Measurements from ENCODE around the gene DMD. TPM values are rescaled to one million over a fixed set of nuclear protein-coding genes. Genes with fewer than 3 reads are reported as not detected.

DMD gene
- total RNA-seq, 1 donor from 2014 or later: 131 TPM

DNA sequence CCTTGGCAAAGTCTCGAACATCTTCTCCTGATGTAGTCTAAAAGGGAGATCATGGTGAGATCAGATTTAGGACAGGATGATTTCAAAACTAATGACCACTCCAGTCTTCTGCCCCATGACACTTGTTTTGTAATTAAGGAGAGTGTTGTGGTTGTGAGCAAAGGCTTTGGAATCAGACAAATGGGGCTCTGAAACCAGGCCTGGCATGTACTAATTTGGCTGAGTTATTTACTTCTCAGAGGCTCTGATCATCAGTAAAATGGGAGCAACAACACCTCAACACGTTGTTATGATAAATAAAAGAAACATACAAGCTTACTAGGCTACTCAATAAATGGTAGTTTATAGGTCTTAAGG, 2032.6 kb downstream of the DMD start:
- intact Hi-C loops (cut with micrococcal nuclease): no loop called here
- ATAC-seq: no peak

DNA sequence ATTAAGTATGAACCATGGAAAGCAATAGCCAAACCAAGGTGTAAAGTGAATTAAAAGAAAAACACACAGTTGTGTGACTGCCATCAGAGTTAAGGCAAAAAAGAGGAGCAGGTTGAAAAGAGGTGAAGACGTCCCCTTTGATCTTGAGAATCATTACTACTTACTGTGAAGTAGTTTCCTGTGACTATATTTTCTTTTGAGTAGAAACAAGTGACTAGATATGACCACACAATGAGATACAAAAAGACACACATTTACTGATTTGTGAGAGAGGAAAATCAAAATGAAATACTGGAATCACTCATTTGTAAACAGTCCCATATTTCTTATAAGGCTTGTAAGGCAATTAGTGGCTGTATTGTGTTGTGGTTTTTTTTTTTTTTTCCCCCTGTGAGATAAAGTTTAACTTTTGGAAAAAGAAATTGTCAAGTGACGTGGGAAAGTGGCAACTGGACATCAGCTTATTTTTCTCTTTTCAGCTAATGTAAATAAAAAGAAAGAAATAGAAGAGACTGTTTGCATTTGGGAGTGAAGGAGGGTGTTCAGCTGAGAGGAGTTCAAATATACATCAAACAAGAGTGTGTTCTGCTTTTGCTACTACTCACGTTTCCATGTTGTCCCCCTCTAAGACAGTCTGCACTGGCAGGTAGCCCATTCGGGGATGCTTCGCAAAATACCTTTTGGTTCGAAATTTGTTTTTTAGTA, 2033.1 kb downstream of the DMD start:
- DNase-seq (no peak), ATAC-seq (no peak)
- intact Hi-C loops (cut with micrococcal nuclease): no loop called here

More for the DNA sequence above, 2032.6 kb downstream of the DMD start:
- DNase-seq: no peak

DNA sequence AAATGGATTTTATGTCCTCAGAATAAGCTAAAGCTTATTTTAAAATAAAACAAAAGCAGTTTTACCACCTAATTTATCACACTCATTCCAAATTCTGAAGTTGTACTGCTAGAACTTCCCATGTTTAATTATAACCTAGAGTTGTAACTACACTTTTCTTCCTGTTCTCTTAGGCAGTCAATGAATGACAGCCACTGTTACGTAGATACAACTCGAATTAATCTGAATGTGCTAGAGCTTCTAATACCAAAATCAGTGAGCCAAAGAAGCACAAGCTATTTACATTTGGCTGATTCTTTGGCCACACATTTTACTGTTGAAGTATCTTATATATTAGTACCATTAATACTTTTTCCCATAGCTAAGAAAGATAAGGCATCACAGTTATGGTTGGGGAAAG, 2040.6 kb downstream of the DMD start:
- ATAC-seq (no peak), DNase-seq (no peak)
- intact Hi-C loops (cut with micrococcal nuclease): no loop called here

DNA sequence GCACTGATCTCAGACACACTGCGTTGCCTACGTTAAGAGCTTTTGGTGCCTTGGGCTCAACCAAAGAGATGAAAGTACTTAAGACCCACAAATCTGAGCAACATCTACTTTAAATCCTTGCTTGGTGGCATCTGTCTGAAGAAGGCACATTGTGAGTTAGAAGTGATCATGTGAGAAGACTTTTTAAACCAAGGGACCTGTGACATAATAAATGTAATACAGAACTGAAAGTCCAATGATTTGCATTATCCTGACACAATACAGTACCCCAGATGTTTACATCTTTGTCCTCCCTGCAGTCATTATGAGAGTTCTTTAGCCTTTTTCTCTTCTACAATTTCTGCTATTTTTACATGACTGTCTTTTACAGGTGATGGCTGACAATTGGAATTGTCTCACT, 2042.8 kb downstream of the DMD start:
- DNase-seq (no peak), ATAC-seq (no peak)
- intact Hi-C loops (cut with micrococcal nuclease): no loop called here

DNA sequence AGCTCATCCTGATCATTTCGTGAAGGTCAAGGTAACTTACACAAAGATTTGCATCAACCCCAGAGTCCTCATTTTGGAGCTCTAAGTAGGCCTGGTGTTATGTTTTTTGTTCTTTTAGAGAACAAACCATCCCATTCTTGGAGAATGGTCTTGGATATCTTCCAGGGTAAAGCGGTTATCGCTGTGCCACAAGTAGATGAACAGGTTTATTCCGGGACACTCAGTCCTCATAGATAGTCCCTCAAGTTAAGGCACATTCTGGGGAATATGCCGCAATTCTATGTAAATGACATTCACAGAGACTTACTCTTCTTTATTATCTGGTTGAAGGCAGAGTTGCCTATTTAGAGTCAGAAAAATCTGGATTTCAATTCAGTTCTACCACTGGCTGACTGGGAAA, 2044.5 kb downstream of the DMD start:
- intact Hi-C loops (cut with micrococcal nuclease): no loop called here
- ATAC-seq: no peak
- DNase-seq: no peak

DNA sequence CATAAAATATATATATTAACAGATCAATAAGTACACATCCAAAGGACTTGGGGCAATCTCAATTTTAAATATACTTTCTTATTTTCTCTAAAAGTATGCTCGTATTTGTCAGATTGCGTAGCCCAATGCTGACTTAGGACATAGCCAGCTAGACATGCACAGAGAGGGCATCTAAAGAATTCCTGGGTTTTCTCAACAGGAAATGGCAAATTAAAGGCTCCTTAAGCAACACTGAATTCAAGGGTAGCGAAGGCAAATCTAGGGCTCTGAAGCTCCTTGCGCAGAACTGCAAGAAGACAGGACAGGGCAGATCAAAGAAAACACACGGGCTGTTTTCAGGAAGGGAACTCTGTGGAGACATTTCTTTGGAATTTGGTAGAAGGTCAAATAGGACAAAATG, 2044.9 kb downstream of the DMD start:
- no peak for DNase-seq
- intact Hi-C loops (cut with micrococcal nuclease): no loop called here
- ATAC-seq: no peak

DNA sequence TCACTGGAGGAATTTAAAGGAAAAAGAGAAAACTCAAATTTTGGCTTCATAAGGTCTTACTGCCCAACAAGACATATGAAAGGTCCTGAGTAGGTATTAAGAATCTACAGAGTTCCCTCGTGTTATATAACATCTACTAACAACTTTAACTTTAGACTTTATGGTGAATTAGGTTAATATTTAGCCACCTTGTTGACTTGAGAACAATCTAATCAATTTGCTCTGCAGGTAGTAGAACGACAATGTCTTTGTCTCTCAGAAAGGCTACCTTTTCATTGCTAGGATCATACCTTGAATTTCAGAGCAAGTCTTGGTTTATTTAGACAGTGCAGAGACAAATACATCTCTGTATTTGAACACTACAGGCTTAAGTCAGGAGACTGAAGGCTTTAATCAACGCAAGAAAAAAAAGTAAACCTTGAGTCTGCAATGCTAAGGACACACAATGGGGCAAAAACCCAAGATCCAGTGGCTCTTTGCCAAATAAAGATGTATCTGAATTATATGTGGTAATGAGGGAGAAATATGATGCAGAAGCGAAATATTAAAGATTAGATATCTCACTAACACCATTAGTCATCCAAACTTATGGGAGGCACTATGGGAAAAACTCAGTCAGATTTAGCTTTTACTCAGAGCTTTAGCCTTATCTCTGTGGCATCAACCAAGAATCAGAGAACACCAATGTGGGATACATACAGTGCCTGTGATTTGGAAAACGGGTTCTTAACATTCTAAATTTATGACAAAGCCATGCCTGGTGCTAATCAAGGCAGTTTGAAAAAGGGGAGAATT, 2045.9 kb downstream of the DMD start:
- no peak for ATAC-seq
- intact Hi-C loops (cut with micrococcal nuclease): no loop called here

DNA sequence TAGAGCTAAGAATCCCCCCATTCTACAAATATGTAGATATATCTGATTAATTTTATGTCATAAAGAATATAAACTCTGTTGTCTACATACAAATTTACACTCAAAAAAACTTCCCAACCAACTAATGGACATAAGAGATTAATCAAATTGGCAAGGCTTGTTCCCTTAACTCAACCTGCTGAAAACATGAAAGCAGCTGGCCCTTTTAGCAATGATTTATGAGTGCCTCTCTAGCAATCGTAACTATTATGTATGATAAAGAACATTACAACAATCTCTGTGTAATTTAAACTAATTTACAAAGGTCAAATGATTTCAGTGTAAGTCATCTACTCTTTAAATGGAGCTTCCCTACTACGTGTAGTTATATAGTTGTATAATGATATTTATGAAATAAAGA, 2056.4 kb downstream of the DMD start:
- ATAC-seq: no peak
- no peak for DNase-seq
- intact Hi-C loops (cut with micrococcal nuclease): no loop called here

More for the DNA sequence above, 2045.9 kb downstream of the DMD start:
- DNase-seq: no peak

DNA sequence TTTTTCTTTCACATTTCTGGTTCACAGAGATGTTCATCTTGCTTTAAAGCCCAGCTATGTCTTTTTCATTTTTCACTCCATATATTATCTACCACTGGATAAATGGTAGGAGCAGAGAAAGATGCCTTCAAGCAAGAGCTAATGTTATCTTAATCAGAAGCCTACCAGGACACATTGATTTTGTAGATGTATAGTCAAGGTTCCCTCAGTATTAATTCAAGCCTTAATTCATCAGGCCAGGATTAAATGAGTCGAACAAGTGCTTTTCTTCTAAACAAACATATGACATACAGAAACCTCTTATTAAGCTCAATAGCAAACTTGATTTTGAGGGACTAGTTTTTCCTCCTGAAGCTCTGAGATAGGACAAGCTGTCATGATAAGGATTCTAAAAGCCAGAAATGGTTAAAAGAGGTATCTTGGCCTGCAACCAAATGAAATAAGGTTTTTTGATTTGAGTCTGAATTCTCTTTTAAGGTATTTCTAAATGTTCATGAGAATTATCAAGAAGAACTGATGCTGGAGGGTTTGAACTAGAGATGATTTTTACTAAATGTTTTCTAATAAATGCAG, 2057.8 kb downstream of the DMD start:
- DNase-seq (no peak), ATAC-seq (no peak)
- intact Hi-C loops (cut with micrococcal nuclease): no loop called here

DNA sequence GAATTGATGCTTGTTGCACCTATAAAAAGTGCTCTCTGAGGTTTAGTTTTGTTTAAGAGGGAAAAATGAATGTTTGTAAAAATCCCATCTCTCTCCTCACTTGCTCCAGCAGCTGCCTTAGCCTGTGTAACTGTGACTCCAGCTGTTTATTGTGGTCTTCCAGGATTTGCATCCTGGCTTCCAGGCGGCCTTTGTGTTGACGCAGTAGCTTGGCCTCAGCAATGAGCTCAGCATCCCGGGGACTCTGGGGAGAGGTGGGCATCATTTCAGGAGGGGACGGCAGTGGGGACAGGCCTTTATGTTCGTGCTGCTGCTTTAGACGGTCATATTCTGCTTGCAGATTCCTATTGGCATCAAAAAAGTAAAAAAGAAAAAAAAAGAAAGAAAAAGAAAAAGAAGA, 2064.2 kb downstream of the DMD start:
- intact Hi-C loops (cut with micrococcal nuclease): no loop called here
- DNase-seq (peak; percentile 25), ATAC-seq (peak; percentile 38)

DNA sequence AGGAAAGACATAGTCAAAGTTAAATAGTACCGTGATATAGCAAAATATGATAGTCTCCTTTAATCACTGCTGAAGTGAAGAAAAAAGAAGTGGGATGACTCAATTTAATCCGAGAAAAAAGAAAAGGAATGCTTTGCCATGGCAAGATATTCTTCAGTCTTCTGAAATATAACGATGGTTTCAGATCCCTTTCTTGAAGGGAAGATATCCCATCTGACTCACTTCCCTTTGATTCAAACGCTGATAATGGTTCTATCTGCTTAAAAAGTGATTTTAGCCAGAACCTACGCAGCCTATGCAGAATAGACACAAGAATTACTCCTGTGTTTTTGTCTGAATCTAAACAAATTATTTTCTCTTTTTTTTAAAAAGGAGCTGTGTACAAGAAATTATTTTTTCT, 2071.4 kb downstream of the DMD start:
- DNase-seq (no peak), ATAC-seq (no peak)
- intact Hi-C loops (cut with micrococcal nuclease): no loop called here

DNA sequence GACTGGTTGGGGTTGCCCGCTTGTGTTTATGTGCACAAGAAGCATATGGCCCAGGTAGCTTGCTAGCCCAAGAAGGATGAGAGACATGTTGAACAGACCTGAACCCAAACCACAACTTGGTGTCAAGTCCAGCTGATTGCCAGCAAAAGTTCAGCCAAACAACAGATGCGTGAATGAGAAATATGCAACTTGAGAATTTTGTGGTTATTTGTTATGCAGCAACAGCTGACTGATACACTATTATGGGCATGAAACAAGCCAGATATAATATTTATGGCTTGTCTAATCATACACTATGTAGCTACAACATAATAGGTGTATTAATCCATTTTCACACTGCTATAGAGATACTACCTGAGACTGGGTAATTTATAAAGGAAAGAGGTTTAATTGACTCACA, 2073.2 kb downstream of the DMD start:
- DNase-seq: no peak
- ATAC-seq: no peak
- intact Hi-C loops (cut with micrococcal nuclease): no loop called here

DNA sequence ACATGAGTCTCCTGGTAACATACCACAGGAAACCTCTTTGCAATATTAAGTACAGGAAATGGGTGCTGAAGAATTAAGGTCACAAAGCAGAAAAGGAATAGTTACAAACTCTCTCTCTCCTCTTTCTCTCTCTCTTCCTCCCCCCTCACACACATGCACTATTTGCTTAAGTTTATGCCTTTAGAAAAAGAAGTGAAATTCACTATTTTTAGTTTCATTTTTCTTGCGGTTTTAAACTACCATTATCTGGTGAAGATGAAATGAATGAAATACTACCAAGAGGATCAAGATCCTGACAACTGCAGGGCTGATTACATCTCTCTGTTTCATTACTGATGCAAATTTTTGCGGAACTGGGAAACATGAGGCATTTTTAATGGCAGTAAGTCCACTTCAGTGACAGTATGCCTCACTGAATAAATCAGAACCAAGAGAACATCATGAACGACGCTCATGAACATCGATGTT, 2075.2 kb downstream of the DMD start:
- DNase-seq: no peak
- ATAC-seq: no peak
- intact Hi-C loops (cut with micrococcal nuclease): no loop called here

DNA sequence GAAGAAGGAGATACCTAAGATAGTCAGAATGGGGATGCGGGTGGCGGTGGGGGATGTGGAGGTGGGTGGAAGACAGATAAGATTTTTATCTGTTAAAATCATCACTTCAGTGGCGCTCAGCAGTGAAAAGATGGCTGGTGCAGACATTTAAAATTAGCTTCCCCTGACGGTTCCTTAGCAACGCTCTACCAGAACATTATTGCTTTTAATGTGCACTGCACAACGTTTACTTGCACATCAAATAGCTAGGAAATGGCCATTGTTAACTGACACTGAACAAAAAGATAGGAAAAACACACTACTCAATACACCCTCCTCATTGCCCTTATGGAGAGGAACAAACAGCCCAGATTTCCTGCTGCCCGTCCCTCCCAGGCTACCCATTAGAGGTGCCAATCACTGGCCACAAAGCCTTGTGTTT, 2078.5 kb downstream of the DMD start:
- intact Hi-C loops (cut with micrococcal nuclease): no loop called here
- no peak for ATAC-seq
- DNase-seq: no peak

DNA sequence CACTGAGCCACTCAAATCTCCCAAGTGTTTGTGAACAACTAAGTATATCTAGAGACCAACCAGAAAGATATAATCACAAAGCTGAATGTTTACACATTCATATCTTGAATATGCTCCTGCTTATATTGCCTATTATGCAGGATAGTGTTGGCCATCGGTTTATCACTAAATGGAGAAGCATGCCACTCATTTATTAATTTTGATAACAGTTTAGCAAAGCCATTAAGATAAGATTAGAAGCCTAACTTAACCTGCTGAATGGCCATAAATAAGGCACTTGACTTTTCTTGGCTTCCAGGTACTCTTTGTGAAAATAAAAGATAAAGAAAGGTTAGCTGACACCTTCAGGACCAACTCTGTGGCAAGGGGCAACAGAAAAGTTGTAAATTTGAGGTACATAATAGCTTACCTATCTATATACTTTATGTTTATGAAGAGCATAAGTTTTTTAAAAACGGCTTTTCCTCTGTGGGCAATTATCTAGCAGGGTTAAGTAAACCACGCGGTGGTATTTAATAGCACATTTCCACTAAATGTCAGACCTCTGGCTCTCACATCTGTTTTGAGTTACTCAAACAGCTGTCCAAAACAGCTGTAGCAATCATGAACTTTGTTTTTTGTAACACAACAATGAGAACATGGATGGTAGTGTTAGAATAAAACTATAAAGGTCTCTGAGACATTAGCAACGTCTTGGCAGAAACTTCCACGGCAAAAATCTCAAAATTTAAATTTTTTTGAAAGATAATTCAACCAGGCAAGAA, 2080.7 kb downstream of the DMD start:
- DNase-seq (no peak), ATAC-seq (peak; percentile 51)
- intact Hi-C loops (cut with micrococcal nuclease): no loop called here

DNA sequence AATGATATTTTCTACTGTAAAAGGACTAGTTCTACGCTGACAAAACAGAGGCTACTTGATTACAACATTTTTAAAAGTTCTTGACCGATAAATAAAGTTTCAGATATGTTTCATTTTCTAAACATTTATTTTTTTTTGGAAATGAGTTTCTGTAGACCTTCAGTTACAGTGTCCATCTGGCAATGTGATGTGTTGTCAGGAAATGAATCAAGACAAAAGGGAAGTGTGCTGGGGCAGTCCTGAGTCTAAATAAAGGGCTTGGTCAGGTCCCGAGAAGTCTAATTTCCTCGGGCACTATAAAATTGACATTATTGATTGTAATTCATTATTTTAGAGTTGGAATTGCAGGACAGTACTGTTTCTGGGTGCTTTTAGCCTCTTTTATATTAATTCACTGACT, 2082.5 kb downstream of the DMD start:
- intact Hi-C loops (cut with micrococcal nuclease): no loop called here
- no peak for ATAC-seq
- no peak for DNase-seq

DNA sequence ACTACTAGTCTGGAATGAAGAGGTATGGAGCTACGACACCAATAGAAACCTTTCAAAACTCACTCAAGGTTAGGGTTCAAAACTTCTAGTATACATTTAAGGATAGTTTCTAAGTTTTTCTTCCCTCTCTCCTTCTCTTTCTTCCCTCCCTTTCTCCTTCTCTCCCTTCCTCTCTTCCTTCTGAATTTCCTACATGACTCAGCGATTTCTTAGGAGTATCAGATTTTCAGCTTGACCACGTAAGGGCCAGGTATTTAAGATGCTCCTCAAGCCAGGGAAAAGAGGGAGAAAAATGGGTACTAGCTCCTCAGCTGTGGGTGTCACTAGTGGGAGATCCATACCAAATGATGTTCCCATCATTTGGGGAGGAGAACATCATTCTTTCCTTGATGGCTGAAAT, 2083.6 kb downstream of the DMD start:
- DNase-seq: no peak
- intact Hi-C loops (cut with micrococcal nuclease): no loop called here
- no peak for ATAC-seq

DNA sequence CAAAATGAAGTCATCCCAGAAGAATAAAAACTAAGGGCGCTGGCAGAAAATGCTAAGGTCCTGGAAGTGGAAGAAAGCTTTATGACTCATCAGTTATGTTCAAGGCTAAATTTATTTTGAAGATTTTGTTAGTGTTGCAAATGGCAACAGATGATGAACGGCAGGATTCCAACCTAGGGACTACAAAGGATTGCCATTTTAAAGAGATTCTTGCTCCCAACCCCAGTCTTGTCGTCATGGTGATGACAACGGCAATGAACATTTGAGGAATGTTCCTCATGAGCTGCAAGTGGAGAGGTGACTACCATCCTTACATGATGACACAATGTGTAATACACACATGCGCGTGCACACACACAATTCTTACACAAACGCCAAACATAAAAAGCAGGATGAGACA, 2085.1 kb downstream of the DMD start:
- intact Hi-C loops (cut with micrococcal nuclease): no loop called here
- ATAC-seq (no peak), DNase-seq (no peak)

DNA sequence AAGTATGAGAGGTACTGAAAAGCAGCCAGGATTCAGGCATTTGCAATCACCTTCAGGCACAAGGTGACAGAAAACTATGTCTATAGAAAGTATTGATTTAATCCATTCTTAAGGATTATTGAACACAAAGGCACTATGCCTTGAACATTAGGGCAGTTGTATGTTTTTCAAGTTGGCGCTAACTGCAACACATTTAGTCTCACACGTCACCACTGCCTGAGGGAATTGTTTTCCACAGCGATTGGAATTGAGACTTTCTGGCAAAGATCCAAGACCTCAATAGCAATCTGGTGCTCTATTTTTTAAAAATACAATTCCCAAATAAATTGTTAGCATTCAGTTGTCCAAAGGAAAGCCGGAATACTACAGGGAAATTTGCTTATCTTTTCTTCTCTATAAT, 2086.8 kb downstream of the DMD start:
- intact Hi-C loops (cut with micrococcal nuclease): no loop called here
- no peak for DNase-seq
- peak; percentile 51 for ATAC-seq

DNA sequence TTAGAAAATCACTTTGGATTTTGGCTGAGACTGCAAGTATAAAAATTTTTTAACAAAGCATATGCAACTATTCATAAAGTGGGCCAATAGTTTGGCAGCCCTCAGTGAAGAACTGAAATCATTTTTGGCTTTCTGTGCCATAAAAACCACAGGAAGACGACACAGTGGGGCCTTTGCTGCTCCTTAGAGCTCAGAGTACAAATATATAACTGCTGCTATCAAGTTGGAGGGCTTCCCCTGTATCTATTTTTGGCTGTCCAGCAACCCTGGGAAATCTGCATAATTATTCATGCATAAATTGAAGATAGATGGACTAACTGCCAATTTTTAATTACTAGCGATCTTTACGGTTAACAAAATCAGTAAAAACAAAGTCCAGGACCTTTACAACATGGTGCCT, 2088.0 kb downstream of the DMD start:
- intact Hi-C loops (cut with micrococcal nuclease): no loop called here
- no peak for DNase-seq
- ATAC-seq: peak; percentile 64
